Nephron progenitor cell (in vitro differentiated cells): ENCODE results near the gene ZDHHC11B.
"Not testable (repeated sequence)": the region's sequence is repeated elsewhere in the genome, so short reads cannot be mapped to it uniquely, and the experiment has no call there.

ENCODE experiments used
- DNase-seq: peaks from one replicate; pipeline ENCODE4 v3.0.0; 2021
- H3K27ac Mint-ChIP-seq: 2 replicates; pipeline ENCODE4 v1.8.0; 2021; ENCODE audit warnings: mild to moderate bottlenecking, moderate library complexity, mixed read lengths
- H3K27me3 Mint-ChIP-seq: 2 replicates; pipeline ENCODE4 v1.8.0; 2021; ENCODE audit warnings: mild to moderate bottlenecking, low read depth, mixed read lengths; ENCODE audit not compliant: poor library complexity
- H3K36me3 Mint-ChIP-seq: 2 replicates; pipeline ENCODE4 v1.8.0; 2021; ENCODE audit warnings: low read depth, mixed read lengths
- H3K4me1 Mint-ChIP-seq: 2 replicates; pipeline ENCODE4 v1.8.0; 2021; ENCODE audit warnings: mixed read lengths
- H3K4me3 Mint-ChIP-seq: 2 replicates; pipeline ENCODE4 v1.8.0; 2021; ENCODE audit warnings: mild to moderate bottlenecking, moderate library complexity, mixed read lengths
- H3K9me3 Mint-ChIP-seq: 2 replicates; pipeline ENCODE4 v1.8.0; 2021; ENCODE audit warnings: mild to moderate bottlenecking, moderate library complexity, mixed read lengths
- CTCF ChIP-seq: fragments of 200-600 bp; sonication (generic); IDR thresholded peaks from 2 replicates; pipeline ENCODE4 v1.5.0; 2021; ENCODE audit warnings: antibody characterized with exemption

ZDHHC11B gene

GRCh38 chr5:746258-746761, 38.2 kb downstream of the ZDHHC11B start:
- H3K27me3 Mint-ChIP-seq: peaks cover 23% of the 10 kb centered on the region
- DNase-seq: no peak
- H3K4me1 Mint-ChIP-seq: peaks cover 20% of the 10 kb centered on the region
- no peak for TF ChIP-seq CTCF
- H3K4me3 Mint-ChIP-seq: no peak overlapping the region
- peaks cover 8% of the 10 kb centered on the region for H3K9me3 Mint-ChIP-seq
- H3K27ac Mint-ChIP-seq: no peak overlapping the region
- H3K36me3 Mint-ChIP-seq: peaks cover 4% of the 10 kb centered on the region

- not testable (repeated sequence) for H3K4me3 Mint-ChIP-seq, H3K9me3 Mint-ChIP-seq, H3K27ac Mint-ChIP-seq, DNase-seq, H3K36me3 Mint-ChIP-seq
- peaks cover 20% of the 10 kb centered on the region for H3K4me1 Mint-ChIP-seq
- peaks cover 23% of the 10 kb centered on the region for H3K27me3 Mint-ChIP-seq
Measured at GRCh38 chr5:745272-746142, 39.0 kb downstream of the ZDHHC11B start.

GRCh38 chr5:743696-744404, 40.7 kb downstream of the ZDHHC11B start:
- H3K4me3 Mint-ChIP-seq: not testable (repeated sequence)

GRCh38 chr5:742276-742675, 42.3 kb downstream of the ZDHHC11B start:
- H3K27ac Mint-ChIP-seq, H3K4me3 Mint-ChIP-seq, H3K36me3 Mint-ChIP-seq, H3K9me3 Mint-ChIP-seq, DNase-seq: not testable (repeated sequence)
- H3K27me3 Mint-ChIP-seq: peaks cover 23% of the 10 kb centered on the region
- peaks cover 16% of the 10 kb centered on the region for H3K4me1 Mint-ChIP-seq

More at GRCh38 chr5:743696-744404, 40.7 kb downstream of the ZDHHC11B start:
- not testable (repeated sequence) for H3K27ac Mint-ChIP-seq, DNase-seq, H3K36me3 Mint-ChIP-seq, H3K9me3 Mint-ChIP-seq
- Mint-ChIP-seq H3K4me1 (peaks cover 16% of the 10 kb centered on the region), H3K27me3 (peaks cover 23% of the 10 kb centered on the region)

GRCh38 chr5:734145-734544, 50.4 kb downstream of the ZDHHC11B start:
- H3K27ac Mint-ChIP-seq, DNase-seq, H3K4me3 Mint-ChIP-seq, H3K4me1 Mint-ChIP-seq: not testable (repeated sequence)
- Mint-ChIP-seq H3K36me3 (peaks cover 24% of the 10 kb centered on the region), H3K27me3 (peaks cover 50% of the 10 kb centered on the region), H3K9me3 (peaks cover 18% of the 10 kb centered on the region)

GRCh38 chr5:732754-733454, 51.6 kb downstream of the ZDHHC11B start:
- H3K9me3 Mint-ChIP-seq: peaks cover 18% of the 10 kb centered on the region

GRCh38 chr5:729225-729624, 55.3 kb downstream of the ZDHHC11B start:
- DNase-seq, H3K4me3 Mint-ChIP-seq, H3K4me1 Mint-ChIP-seq, H3K27ac Mint-ChIP-seq: not testable (repeated sequence)
- Mint-ChIP-seq H3K27me3 (peaks cover 37% of the 10 kb centered on the region), H3K36me3 (peaks cover 24% of the 10 kb centered on the region), H3K9me3 (peaks cover 13% of the 10 kb centered on the region)

More at GRCh38 chr5:732754-733454, 51.6 kb downstream of the ZDHHC11B start:
- Mint-ChIP-seq H3K36me3 (peaks cover 24% of the 10 kb centered on the region), H3K27me3 (peaks cover 54% of the 10 kb centered on the region)
- H3K4me1 Mint-ChIP-seq, DNase-seq, H3K27ac Mint-ChIP-seq, H3K4me3 Mint-ChIP-seq: not testable (repeated sequence)

GRCh38 chr5:727087-727486, 57.4 kb downstream of the ZDHHC11B start:
- not testable (repeated sequence) for H3K4me1 Mint-ChIP-seq, DNase-seq, H3K27ac Mint-ChIP-seq, H3K4me3 Mint-ChIP-seq
- Mint-ChIP-seq H3K9me3 (peaks cover 12% of the 10 kb centered on the region), H3K36me3 (peaks cover 16% of the 10 kb centered on the region), H3K27me3 (peaks cover 30% of the 10 kb centered on the region)

- not testable (repeated sequence) for H3K4me3 Mint-ChIP-seq, DNase-seq, H3K4me1 Mint-ChIP-seq, H3K27ac Mint-ChIP-seq
- peaks cover 43% of the 10 kb centered on the region for H3K27me3 Mint-ChIP-seq
- H3K9me3 Mint-ChIP-seq: peaks cover 31% of the 10 kb centered on the region
- peaks cover 11% of the 10 kb centered on the region for H3K36me3 Mint-ChIP-seq
Measured at GRCh38 chr5:723865-724264, 60.7 kb downstream of the ZDHHC11B start.

GRCh38 chr5:723309-723708, 61.2 kb downstream of the ZDHHC11B start:
- H3K4me3 Mint-ChIP-seq, DNase-seq, H3K27ac Mint-ChIP-seq, H3K4me1 Mint-ChIP-seq: not testable (repeated sequence)
- H3K9me3 Mint-ChIP-seq: peaks cover 37% of the 10 kb centered on the region
- peaks cover 16% of the 10 kb centered on the region for H3K36me3 Mint-ChIP-seq
- H3K27me3 Mint-ChIP-seq: peaks cover 43% of the 10 kb centered on the region

- H3K4me3 Mint-ChIP-seq, H3K27ac Mint-ChIP-seq, DNase-seq: not testable (repeated sequence)
- peaks cover 69% of the 10 kb centered on the region for H3K9me3 Mint-ChIP-seq
- H3K27me3 Mint-ChIP-seq: peaks cover 57% of the 10 kb centered on the region
- H3K4me1 Mint-ChIP-seq: peaks cover 10% of the 10 kb centered on the region
- peaks cover 43% of the 10 kb centered on the region for H3K36me3 Mint-ChIP-seq
Measured at GRCh38 chr5:719379-719778, 65.2 kb downstream of the ZDHHC11B start.
